SK-N-SH (cell line): ENCODE data around the gene MDM1.

Experiments used
- CHD2 ChIP-seq: fragments of 150-350 bp; IDR thresholded peaks from 2 replicates; pipeline ENCODE4 v1.6.1; 2018; ENCODE audit warnings: low read length; ENCODE audit not compliant: partially characterized antibody
- CTCF ChIP-seq: fragments of 200-600 bp; sonication (generic); IDR thresholded peaks from 2 replicates; pipeline ENCODE4 v1.6.1; 2017; ENCODE audit warnings: antibody characterized with exemption, mild to moderate bottlenecking, moderate library complexity
- FOXJ3 ChIP-seq: sonication (generic); formaldehyde crosslinking; IDR thresholded peaks from 2 replicates; pipeline ENCODE4 v1.5.1; 2020; ENCODE audit warnings: mild to moderate bottlenecking, missing genetic modification reagents
- JUND ChIP-seq: IDR thresholded peaks from 2 replicates; pipeline ENCODE4 v1.4.0; 2012
- MXI1 ChIP-seq: IDR thresholded peaks from 2 replicates; pipeline ENCODE4 v1.6.1; 2012; ENCODE audit warnings: mild to moderate bottlenecking, low read depth, low read length, improper control_type of control experiment
- RAD21 ChIP-seq: IDR thresholded peaks from 2 replicates; pipeline ENCODE4 v1.6.1; 2012; ENCODE audit warnings: mild to moderate bottlenecking, low read length
- RCOR1 ChIP-seq: fragments of 150-350 bp; IDR thresholded peaks from 2 replicates; pipeline ENCODE4 v1.6.1; 2017; ENCODE audit warnings: antibody characterized with exemption, low read length
- RXRA ChIP-seq: IDR thresholded peaks from 2 replicates; pipeline ENCODE4 v1.4.0; 2012; ENCODE audit warnings: low read depth, mild to moderate bottlenecking, borderline replicate concordance
- TAF1 ChIP-seq: IDR thresholded peaks from 2 replicates; pipeline ENCODE4 v1.6.1; 2012; ENCODE audit warnings: low read depth, mild to moderate bottlenecking, low read length, moderate library complexity, borderline replicate concordance
- TF ChIP-seq, protein P1 (sequence below): IDR thresholded peaks from 2 replicates; pipeline ENCODE4 v1.6.1; 2012; ENCODE audit warnings: mild to moderate bottlenecking, low read depth, low read length, moderate library complexity

DNA sequence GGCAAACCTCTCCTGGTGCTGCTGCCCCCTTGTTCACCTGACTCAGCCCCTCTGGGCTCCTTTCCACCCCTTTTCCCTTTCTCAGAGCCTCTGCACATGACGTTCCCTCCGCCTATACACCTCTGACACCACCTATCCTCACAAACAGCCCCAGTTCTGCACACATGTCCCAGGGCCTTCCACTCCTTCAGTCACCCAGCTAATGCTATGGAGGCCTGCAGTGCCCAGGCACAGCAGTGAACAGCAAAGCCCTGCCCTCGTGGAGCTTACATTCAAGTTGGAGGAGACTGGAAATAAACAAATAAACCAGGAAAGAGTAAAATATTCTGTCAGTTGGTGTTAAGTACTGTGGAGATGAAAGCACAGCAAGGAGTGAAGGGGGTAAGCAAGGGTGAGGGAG is 38.5 kb upstream of the MDM1 start:
- no peak for TF ChIP-seq CHD2
- no peak for TF ChIP-seq CTCF
- TF ChIP-seq RXRA: no peak
- no peak for TF ChIP-seq FOXJ3 (CRISPR knock-in tag)
- TF ChIP-seq RCOR1: no peak
- TF ChIP-seq TAF1: no peak
- TF ChIP-seq, protein P1, sequence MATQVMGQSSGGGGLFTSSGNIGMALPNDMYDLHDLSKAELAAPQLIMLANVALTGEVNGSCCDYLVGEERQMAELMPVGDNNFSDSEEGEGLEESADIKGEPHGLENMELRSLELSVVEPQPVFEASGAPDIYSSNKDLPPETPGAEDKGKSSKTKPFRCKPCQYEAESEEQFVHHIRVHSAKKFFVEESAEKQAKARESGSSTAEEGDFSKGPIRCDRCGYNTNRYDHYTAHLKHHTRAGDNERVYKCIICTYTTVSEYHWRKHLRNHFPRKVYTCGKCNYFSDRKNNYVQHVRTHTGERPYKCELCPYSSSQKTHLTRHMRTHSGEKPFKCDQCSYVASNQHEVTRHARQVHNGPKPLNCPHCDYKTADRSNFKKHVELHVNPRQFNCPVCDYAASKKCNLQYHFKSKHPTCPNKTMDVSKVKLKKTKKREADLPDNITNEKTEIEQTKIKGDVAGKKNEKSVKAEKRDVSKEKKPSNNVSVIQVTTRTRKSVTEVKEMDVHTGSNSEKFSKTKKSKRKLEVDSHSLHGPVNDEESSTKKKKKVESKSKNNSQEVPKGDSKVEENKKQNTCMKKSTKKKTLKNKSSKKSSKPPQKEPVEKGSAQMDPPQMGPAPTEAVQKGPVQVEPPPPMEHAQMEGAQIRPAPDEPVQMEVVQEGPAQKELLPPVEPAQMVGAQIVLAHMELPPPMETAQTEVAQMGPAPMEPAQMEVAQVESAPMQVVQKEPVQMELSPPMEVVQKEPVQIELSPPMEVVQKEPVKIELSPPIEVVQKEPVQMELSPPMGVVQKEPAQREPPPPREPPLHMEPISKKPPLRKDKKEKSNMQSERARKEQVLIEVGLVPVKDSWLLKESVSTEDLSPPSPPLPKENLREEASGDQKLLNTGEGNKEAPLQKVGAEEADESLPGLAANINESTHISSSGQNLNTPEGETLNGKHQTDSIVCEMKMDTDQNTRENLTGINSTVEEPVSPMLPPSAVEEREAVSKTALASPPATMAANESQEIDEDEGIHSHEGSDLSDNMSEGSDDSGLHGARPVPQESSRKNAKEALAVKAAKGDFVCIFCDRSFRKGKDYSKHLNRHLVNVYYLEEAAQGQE: no peak
- TF ChIP-seq MXI1: no peak
- TF ChIP-seq RAD21: no peak
- no peak for TF ChIP-seq JUND
